Measurements from ENCODE around the gene TSPAN3. TPM values are rescaled to one million over a fixed set of nuclear protein-coding genes. Genes with fewer than 3 reads are reported as not detected.
A peak's percentile ranks its signal among the peaks of the same experiment; 100 is the strongest.

Gene TSPAN3
- total RNA-seq, 1 donor from 2014 or later = 223 TPM

GRCh38 chr15:77035999-77036471 lies 34.9 kb downstream of the TSPAN3 start:
- H3K4me1 Mint-ChIP-seq (ENCODE audit: low read depth, unreplicated experiment) = peaks cover 4% of the 10 kb centered on the region
- peak overlapping the region; percentile 58 for H3K27ac Mint-ChIP-seq (ENCODE audit: unreplicated experiment)
- Histone ChIP-seq H3K27me3 (ENCODE audit: insufficient read depth, low read length) (no peaks in the 10 kb centered on the region), H2AFZ (ENCODE audit: low read depth, low read length) (no peak overlapping the region), H3K36me3 (ENCODE audit: insufficient read depth, low read length) (no peaks in the 10 kb centered on the region), H3K79me2 (ENCODE audit: insufficient read depth, low read length) (no peaks in the 10 kb centered on the region), H3K4me1 (ENCODE audit: insufficient read depth, low read length) (no peaks in the 10 kb centered on the region), H3K9me3 (ENCODE audit: insufficient read depth, low read depth, low read length) (no peaks in the 10 kb centered on the region), H3K4me2 (ENCODE audit: low read length) (no peak overlapping the region), H4K20me1 (ENCODE audit: insufficient read depth, low read length) (peaks cover 5% of the 10 kb centered on the region), H3K27ac (ENCODE audit: low read depth, low read length) (no peak overlapping the region), H3K4me3 (ENCODE audit: insufficient read depth, low read depth, low read length) (no peak overlapping the region), H3K9ac (ENCODE audit: low read length) (no peak overlapping the region)
- FAIRE-seq = no peak
- TF ChIP-seq, protein P1, sequence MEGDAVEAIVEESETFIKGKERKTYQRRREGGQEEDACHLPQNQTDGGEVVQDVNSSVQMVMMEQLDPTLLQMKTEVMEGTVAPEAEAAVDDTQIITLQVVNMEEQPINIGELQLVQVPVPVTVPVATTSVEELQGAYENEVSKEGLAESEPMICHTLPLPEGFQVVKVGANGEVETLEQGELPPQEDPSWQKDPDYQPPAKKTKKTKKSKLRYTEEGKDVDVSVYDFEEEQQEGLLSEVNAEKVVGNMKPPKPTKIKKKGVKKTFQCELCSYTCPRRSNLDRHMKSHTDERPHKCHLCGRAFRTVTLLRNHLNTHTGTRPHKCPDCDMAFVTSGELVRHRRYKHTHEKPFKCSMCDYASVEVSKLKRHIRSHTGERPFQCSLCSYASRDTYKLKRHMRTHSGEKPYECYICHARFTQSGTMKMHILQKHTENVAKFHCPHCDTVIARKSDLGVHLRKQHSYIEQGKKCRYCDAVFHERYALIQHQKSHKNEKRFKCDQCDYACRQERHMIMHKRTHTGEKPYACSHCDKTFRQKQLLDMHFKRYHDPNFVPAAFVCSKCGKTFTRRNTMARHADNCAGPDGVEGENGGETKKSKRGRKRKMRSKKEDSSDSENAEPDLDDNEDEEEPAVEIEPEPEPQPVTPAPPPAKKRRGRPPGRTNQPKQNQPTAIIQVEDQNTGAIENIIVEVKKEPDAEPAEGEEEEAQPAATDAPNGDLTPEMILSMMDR (IDR thresholded peaks at IDR 0.05; ENCODE audit: insufficient read depth, low read depth, low read length) = no peak
- no peak for TF ChIP-seq EZH2 (IDR thresholded peaks at IDR 0.05; ENCODE audit: insufficient read depth, low read length)
- H3K36me3 Mint-ChIP-seq (ENCODE audit: low read depth, unreplicated experiment) = peaks cover 13% of the 10 kb centered on the region
- no peak for DNase-seq (ENCODE audit: low read depth)
- no peaks in the 10 kb centered on the region for H3K9me3 Mint-ChIP-seq (ENCODE audit: unreplicated experiment)
- no peak overlapping the region for H3K4me3 Mint-ChIP-seq (ENCODE audit: unreplicated experiment)
- no peaks in the 10 kb centered on the region for H3K27me3 Mint-ChIP-seq (ENCODE audit: low read depth, unreplicated experiment)

DNA sequence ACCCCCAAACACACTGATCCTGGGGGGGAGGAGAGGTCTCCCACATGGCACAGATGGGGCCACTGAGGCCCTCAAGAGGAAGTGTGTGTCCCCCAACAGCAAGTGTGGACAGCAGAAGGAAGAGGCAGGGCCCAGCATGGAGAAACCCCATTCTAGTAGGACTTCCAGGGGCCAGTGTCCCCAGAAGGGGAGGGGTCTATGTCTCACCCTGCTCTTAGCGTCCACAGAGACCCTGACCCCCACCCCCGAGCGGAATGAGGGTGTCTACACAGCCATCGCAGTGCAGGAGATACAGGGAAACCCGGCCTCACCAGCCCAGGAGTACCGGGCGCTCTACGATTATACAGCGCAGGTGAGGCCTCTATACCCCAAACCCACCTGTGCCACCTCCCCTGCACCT lies 35.3 kb downstream of the TSPAN3 start:
- Mint-ChIP-seq H3K36me3 (ENCODE audit: low read depth, unreplicated experiment) (peaks cover 12% of the 10 kb centered on the region), H3K4me1 (ENCODE audit: low read depth, unreplicated experiment) (peaks cover 4% of the 10 kb centered on the region), H3K27me3 (ENCODE audit: low read depth, unreplicated experiment) (no peaks in the 10 kb centered on the region), H3K4me3 (ENCODE audit: unreplicated experiment) (no peak overlapping the region), H3K27ac (ENCODE audit: unreplicated experiment) (no peak overlapping the region), H3K9me3 (ENCODE audit: unreplicated experiment) (no peaks in the 10 kb centered on the region)
- Histone ChIP-seq H2AFZ (ENCODE audit: low read depth, low read length) (no peak overlapping the region), H3K4me3 (ENCODE audit: insufficient read depth, low read depth, low read length) (no peak overlapping the region), H3K36me3 (ENCODE audit: insufficient read depth, low read length) (no peaks in the 10 kb centered on the region), H3K79me2 (ENCODE audit: insufficient read depth, low read length) (no peaks in the 10 kb centered on the region), H3K27me3 (ENCODE audit: insufficient read depth, low read length) (no peaks in the 10 kb centered on the region), H3K4me2 (ENCODE audit: low read length) (no peak overlapping the region), H4K20me1 (ENCODE audit: insufficient read depth, low read length) (peaks cover under 1% of the 10 kb centered on the region), H3K4me1 (ENCODE audit: insufficient read depth, low read length) (no peaks in the 10 kb centered on the region), H3K9ac (ENCODE audit: low read length) (no peak overlapping the region), H3K27ac (ENCODE audit: low read depth, low read length) (no peak overlapping the region), H3K9me3 (ENCODE audit: insufficient read depth, low read depth, low read length) (no peaks in the 10 kb centered on the region)
- no peak for DNase-seq (ENCODE audit: low read depth)
- TF ChIP-seq EZH2 (IDR thresholded peaks at IDR 0.05; ENCODE audit: insufficient read depth, low read length) = no peak
- TF ChIP-seq, protein P1 (IDR thresholded peaks at IDR 0.05; ENCODE audit: insufficient read depth, low read depth, low read length) = no peak
- FAIRE-seq = no peak

DNA sequence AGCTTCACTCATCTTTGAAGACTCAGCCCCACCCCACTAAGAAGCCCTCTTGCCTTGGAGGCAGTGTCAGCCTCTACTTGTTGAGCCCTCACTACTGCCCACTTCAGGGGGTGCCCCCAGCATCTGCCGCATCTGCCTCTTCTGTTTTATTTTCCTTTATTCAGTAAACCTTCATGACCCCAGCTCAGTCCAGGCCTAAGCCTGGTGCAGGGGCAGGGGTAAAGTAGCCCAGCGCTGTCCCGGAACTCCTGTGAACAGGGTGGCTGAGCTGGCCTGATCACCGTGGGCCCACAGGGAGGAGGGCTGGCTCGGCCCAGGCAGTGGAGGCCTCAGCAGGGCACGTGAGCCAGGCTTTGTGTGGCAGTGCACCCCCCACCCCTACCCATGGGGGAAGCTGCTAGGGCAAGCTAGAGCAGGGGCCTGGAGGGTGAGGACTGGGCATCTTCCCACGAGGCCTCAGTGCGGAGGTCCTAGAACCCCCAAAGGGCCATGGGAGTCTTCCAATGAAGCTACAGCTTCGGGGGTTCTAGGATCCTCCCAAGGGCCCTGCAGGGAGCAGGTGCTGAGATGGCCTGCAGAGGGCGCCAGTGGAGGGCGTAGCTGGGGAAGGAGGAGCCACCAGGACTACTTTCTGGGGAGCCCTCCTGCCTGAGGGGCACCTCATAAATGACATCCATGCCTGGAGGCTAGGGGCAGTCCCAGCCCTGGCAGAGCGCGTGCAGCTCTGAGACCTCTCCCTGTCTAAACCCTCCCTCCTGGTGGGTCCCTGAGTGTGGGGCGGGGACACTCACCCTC lies 36.0 kb downstream of the TSPAN3 start:
- Mint-ChIP-seq H3K36me3 (ENCODE audit: low read depth, unreplicated experiment) (peaks cover 12% of the 10 kb centered on the region), H3K27me3 (ENCODE audit: low read depth, unreplicated experiment) (peaks cover under 1% of the 10 kb centered on the region), H3K4me3 (ENCODE audit: unreplicated experiment) (no peak overlapping the region), H3K9me3 (ENCODE audit: unreplicated experiment) (no peaks in the 10 kb centered on the region), H3K27ac (ENCODE audit: unreplicated experiment) (peak overlapping the region; percentile 69), H3K4me1 (ENCODE audit: low read depth, unreplicated experiment) (peaks cover 4% of the 10 kb centered on the region)
- Histone ChIP-seq H3K79me2 (ENCODE audit: insufficient read depth, low read length) (no peaks in the 10 kb centered on the region), H2AFZ (ENCODE audit: low read depth, low read length) (no peak overlapping the region), H3K4me3 (ENCODE audit: insufficient read depth, low read depth, low read length) (no peak overlapping the region), H3K9me3 (ENCODE audit: insufficient read depth, low read depth, low read length) (no peaks in the 10 kb centered on the region), H3K4me2 (ENCODE audit: low read length) (no peak overlapping the region), H3K9ac (ENCODE audit: low read length) (no peak overlapping the region), H3K36me3 (ENCODE audit: insufficient read depth, low read length) (no peaks in the 10 kb centered on the region), H3K4me1 (ENCODE audit: insufficient read depth, low read length) (no peaks in the 10 kb centered on the region), H3K27ac (ENCODE audit: low read depth, low read length) (no peak overlapping the region), H3K27me3 (ENCODE audit: insufficient read depth, low read length) (no peaks in the 10 kb centered on the region), H4K20me1 (ENCODE audit: insufficient read depth, low read length) (no peaks in the 10 kb centered on the region)
- FAIRE-seq (no peak), DNase-seq (ENCODE audit: low read depth) (no peak)
- TF ChIP-seq, protein P1 (IDR thresholded peaks at IDR 0.05; ENCODE audit: insufficient read depth, low read depth, low read length) = peak; percentile 34
- TF ChIP-seq EZH2 (IDR thresholded peaks at IDR 0.05; ENCODE audit: insufficient read depth, low read length) = no peak

Data from astrocyte (in vitro differentiated cells and primary cell).